ENCODE data around the gene SPACA6. TPM values are rescaled to one million over a fixed set of nuclear protein-coding genes. Genes with fewer than 3 reads are reported as not detected.

SPACA6 gene
- total and polyA plus RNA-seq, 4 donors: 2.6 to 23.2 (median 14.7) TPM

GRCh38 chr19:51694318-51695085 is 1.4 kb downstream of the SPACA6 start:
- H3K36me3 ChIP-seq (ENCODE audit: control insufficient read depth, insufficient read depth, low read length): peaks cover 58% of the 10 kb centered on the region
- peaks cover 38% of the 10 kb centered on the region for H3K4me1 ChIP-seq (ENCODE audit: control insufficient read depth, insufficient read depth, low read length)
- no peak overlapping the region for H3K27ac ChIP-seq (ENCODE audit: low read depth, low read length)
- 79% methylated on average over 5 of the region's 10 CpGs for WGBS (ENCODE audit: insufficient coverage)
- H3K27me3 ChIP-seq (ENCODE audit: control insufficient read depth, insufficient read depth, low read length): no peaks in the 10 kb centered on the region
- DNase-seq (ENCODE audit: low read depth in 4 of 6, low spot score in 6 of 6): no peak
- no peaks in the 10 kb centered on the region for H3K9me3 ChIP-seq (ENCODE audit: control insufficient read depth, insufficient read depth, low read length)
- no peak overlapping the region for H3K4me3 ChIP-seq (ENCODE audit: low read depth, low read length)

DNA sequence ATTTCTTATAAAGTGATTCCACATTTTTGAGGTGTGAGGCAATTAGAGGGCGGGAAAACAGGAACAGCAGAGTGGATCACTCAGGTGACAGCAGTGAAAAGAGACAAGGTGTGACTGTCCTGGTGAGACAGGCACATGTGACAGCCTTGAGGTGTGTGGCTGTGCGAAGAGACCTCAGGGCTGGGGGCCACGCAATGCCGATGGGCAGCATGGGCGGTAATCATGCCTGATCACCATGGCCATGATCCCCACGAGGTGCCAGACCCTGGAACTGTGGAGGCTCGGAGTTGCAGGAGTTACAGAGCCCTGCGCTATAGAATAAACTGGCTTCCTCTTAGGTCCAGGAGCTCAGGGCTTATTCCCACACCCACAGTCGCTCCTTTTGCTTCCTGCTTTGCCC is 2.0 kb downstream of the SPACA6 start:
- Histone ChIP-seq H3K36me3 (ENCODE audit: control insufficient read depth, insufficient read depth, low read length) (peaks cover 58% of the 10 kb centered on the region), H3K9me3 (ENCODE audit: control insufficient read depth, insufficient read depth, low read length) (no peaks in the 10 kb centered on the region), H3K27ac (ENCODE audit: low read depth, low read length) (no peak overlapping the region), H3K4me3 (ENCODE audit: low read depth, low read length) (no peak overlapping the region), H3K27me3 (ENCODE audit: control insufficient read depth, insufficient read depth, low read length) (no peaks in the 10 kb centered on the region), H3K4me1 (ENCODE audit: control insufficient read depth, insufficient read depth, low read length) (peaks cover 36% of the 10 kb centered on the region)
- DNase-seq (ENCODE audit: low read depth in 4 of 6, low spot score in 6 of 6): no peak
- 92% methylated on average over 9 of the region's 9 CpGs for WGBS (ENCODE audit: insufficient coverage)

DNA sequence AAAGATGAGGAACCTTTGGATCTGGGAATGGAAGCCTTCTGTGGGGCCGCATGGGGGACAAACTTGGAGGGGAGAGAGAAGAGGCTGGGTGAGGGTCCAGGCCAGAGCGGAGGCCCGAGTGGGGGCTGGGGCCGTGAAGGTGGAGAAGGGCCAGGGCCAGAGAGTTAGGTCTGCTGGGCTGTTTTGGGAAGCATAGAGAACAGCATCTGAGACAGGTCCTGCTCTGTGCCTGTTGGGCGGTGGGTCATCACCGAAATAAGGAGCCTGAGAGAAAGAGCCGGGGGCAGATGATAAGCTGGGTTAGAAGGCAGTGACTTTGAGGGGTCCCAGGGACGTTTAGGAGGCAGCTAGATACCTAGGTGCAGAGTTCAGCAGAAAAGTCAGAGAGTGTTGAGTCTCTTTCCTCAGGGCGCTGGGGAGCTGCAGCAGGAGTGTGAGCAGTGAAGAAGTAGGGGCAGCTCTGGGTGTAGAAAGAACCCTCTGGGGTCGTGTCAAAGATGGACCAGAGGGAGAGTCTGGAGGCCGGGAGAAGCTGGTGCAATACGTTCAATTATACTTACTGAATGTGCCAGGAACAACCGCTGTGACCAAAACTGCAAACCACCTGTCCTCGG is 2.7 kb downstream of the SPACA6 start:
- WGBS (ENCODE audit: insufficient coverage): 89% methylated on average over 10 of the region's 14 CpGs
- Histone ChIP-seq H3K27ac (ENCODE audit: low read depth, low read length) (no peak overlapping the region), H3K4me3 (ENCODE audit: low read depth, low read length) (no peak overlapping the region), H3K36me3 (ENCODE audit: control insufficient read depth, insufficient read depth, low read length) (peaks cover 58% of the 10 kb centered on the region), H3K27me3 (ENCODE audit: control insufficient read depth, insufficient read depth, low read length) (no peaks in the 10 kb centered on the region), H3K4me1 (ENCODE audit: control insufficient read depth, insufficient read depth, low read length) (peaks cover 29% of the 10 kb centered on the region), H3K9me3 (ENCODE audit: control insufficient read depth, insufficient read depth, low read length) (no peaks in the 10 kb centered on the region)
- DNase-seq (ENCODE audit: low read depth in 4 of 6, low spot score in 6 of 6): no peak

DNA sequence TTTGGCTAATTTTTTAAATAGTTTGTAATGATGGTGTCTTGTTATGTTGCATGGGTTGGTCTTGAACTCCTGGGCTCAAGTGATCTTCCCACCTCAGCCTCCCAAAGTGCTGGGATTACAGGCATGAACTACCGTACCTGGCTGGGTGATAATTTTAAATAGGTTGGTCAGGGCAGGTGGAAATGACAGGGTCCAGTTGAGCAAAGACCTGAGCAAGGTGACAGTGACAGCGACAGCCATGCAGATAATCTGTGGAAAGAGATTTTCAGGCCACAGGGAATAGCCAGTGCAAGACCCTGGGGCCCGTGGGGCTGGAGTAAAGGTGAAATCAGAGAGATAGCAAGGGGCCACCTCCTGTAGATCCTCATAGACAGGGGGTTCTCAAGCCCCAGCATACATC is 3.5 kb downstream of the SPACA6 start:
- peaks cover 64% of the 10 kb centered on the region for H3K36me3 ChIP-seq (ENCODE audit: control insufficient read depth, insufficient read depth, low read length)
- DNase-seq (ENCODE audit: low read depth in 4 of 6, low spot score in 6 of 6): no peak
- no peaks in the 10 kb centered on the region for H3K27me3 ChIP-seq (ENCODE audit: control insufficient read depth, insufficient read depth, low read length)
- H3K4me3 ChIP-seq (ENCODE audit: low read depth, low read length): no peak overlapping the region
- 100% methylated on average over 2 of the region's 3 CpGs for WGBS (ENCODE audit: insufficient coverage)
- no peak overlapping the region for H3K27ac ChIP-seq (ENCODE audit: low read depth, low read length)
- H3K4me1 ChIP-seq (ENCODE audit: control insufficient read depth, insufficient read depth, low read length): peaks cover 22% of the 10 kb centered on the region
- no peaks in the 10 kb centered on the region for H3K9me3 ChIP-seq (ENCODE audit: control insufficient read depth, insufficient read depth, low read length)

- H3K4me3 ChIP-seq (ENCODE audit: low read depth, low read length): no peak overlapping the region
- no peaks in the 10 kb centered on the region for H3K9me3 ChIP-seq (ENCODE audit: control insufficient read depth, insufficient read depth, low read length)
- 94% methylated on average over 5 of the region's 9 CpGs for WGBS (ENCODE audit: insufficient coverage)
- no peak for DNase-seq (ENCODE audit: low read depth in 4 of 6, low spot score in 6 of 6)
- H3K4me1 ChIP-seq (ENCODE audit: control insufficient read depth, insufficient read depth, low read length): peaks cover 19% of the 10 kb centered on the region
- no peaks in the 10 kb centered on the region for H3K27me3 ChIP-seq (ENCODE audit: control insufficient read depth, insufficient read depth, low read length)
- H3K36me3 ChIP-seq (ENCODE audit: control insufficient read depth, insufficient read depth, low read length): peaks cover 65% of the 10 kb centered on the region
- H3K27ac ChIP-seq (ENCODE audit: low read depth, low read length): no peak overlapping the region
Measured at GRCh38 chr19:51697169-51697776, 4.1 kb downstream of the SPACA6 start.

DNA sequence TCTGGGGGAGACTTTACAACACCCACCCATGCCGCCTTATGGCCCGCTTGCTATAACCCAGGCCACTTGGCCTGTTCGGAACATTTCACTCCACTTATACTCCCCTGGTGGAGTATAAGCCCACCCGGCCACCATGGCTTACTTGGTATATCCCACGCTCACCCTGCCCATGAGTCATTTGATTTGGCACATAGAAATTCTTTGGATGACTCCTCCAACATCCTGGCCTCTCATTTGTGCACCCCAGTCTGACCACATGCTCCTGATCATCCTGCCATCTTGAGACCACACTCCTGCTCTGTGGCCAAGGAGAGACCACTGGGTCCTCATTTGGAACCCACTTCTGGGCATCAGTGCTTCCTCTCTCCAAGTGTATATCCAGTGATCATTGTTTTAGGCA is 5.2 kb downstream of the SPACA6 start:
- Histone ChIP-seq H3K4me1 (ENCODE audit: control insufficient read depth, insufficient read depth, low read length) (peaks cover 19% of the 10 kb centered on the region), H3K27ac (ENCODE audit: low read depth, low read length) (no peak overlapping the region), H3K9me3 (ENCODE audit: control insufficient read depth, insufficient read depth, low read length) (no peaks in the 10 kb centered on the region), H3K4me3 (ENCODE audit: low read depth, low read length) (no peak overlapping the region), H3K27me3 (ENCODE audit: control insufficient read depth, insufficient read depth, low read length) (no peaks in the 10 kb centered on the region), H3K36me3 (ENCODE audit: control insufficient read depth, insufficient read depth, low read length) (peaks cover 62% of the 10 kb centered on the region)
- WGBS (ENCODE audit: insufficient coverage): 98% methylated on average over 5 of the region's 5 CpGs
- no peak for DNase-seq (ENCODE audit: low read depth in 4 of 6, low spot score in 6 of 6)

- Histone ChIP-seq H3K27ac (ENCODE audit: low read depth, low read length) (no peak overlapping the region), H3K4me1 (ENCODE audit: control insufficient read depth, insufficient read depth, low read length) (peaks cover 22% of the 10 kb centered on the region), H3K36me3 (ENCODE audit: control insufficient read depth, insufficient read depth, low read length) (peaks cover 54% of the 10 kb centered on the region), H3K4me3 (ENCODE audit: low read depth, low read length) (no peak overlapping the region), H3K9me3 (ENCODE audit: control insufficient read depth, insufficient read depth, low read length) (no peaks in the 10 kb centered on the region), H3K27me3 (ENCODE audit: control insufficient read depth, insufficient read depth, low read length) (no peaks in the 10 kb centered on the region)
- no peak for DNase-seq (ENCODE audit: low read depth in 4 of 6, low spot score in 6 of 6)
- WGBS (ENCODE audit: insufficient coverage): 90% methylated on average over 2 of the region's 5 CpGs
Measured at GRCh38 chr19:51699170-51699569, 6.0 kb downstream of the SPACA6 start.

DNA sequence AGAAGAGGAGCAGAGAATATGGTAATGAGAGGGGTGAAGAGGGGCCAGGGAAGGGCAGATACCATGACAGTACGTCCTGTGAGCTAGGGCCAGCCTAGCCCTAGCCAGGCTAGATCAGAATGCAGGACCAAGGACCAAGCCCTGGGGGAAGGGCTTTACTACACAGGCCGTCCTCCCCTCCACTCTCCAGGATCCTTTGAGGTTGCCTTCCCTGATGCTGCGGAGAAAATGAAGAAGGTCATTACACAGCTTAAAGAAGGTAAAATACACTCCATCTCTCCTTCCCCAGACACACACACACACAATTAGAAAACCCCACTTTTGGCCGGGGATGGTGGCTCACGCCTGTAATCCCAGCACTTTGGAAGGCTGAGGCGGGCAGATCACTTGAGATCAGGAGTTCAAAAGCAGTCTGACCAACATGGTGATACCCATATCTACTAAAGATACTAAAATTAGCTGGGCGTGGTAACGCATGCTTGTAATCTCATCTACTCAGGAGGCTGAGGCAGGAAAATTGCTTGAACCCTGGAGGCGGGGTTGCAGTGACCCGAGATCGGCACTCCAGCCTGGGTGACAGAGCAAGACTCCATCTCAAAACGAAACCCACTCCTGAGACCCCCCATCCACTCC is 8.5 kb downstream of the SPACA6 start:
- WGBS (ENCODE audit: insufficient coverage): 72% methylated on average over 12 of the region's 12 CpGs
- Histone ChIP-seq H3K27ac (ENCODE audit: low read depth, low read length) (no peak overlapping the region), H3K36me3 (ENCODE audit: control insufficient read depth, insufficient read depth, low read length) (peaks cover 56% of the 10 kb centered on the region)

DNA sequence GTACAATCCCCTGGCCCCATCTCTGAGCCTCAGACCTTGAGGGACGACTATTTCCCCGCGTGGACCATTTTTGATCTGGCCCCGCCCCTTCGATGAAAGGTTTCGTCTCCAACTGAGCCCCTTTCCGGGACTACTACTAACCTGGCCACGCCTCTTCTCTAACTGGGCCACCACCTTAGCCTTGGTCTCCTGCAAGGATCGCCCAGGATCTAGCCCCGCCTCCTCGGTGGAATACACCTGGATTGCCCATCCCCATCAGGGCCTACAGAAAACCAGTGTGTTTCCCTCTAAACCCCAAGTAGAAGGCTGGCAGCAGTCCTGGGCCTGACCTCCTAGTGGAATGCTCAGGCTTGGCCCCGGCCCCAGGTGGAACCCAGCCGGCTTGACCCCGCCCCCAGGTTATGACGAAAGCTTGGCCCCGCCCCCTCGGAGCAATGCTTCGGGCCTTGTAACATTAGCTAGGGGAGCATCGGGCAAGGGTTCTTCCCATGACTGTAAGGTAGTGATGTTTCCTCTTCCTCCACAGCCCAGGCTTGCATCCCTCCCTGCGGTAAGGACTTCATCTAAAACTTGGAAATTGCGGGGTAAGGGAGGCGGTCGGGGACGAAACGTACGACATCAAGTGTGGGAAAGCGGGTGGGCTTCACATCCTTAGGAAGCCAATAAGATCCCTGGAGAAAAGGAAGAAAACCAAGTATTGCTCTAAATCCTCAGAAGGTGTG is 9.1 kb downstream of the SPACA6 start:
- H3K27ac ChIP-seq (ENCODE audit: low read depth, low read length): peak overlapping the region; percentile 52
- peaks cover 51% of the 10 kb centered on the region for H3K36me3 ChIP-seq (ENCODE audit: control insufficient read depth, insufficient read depth, low read length)
- peaks cover 31% of the 10 kb centered on the region for H3K4me1 ChIP-seq (ENCODE audit: control insufficient read depth, insufficient read depth, low read length)
- no peak overlapping the region for H3K4me3 ChIP-seq (ENCODE audit: low read depth, low read length)
- WGBS (ENCODE audit: insufficient coverage): 32% methylated on average over 24 of the region's 27 CpGs
- no peaks in the 10 kb centered on the region for H3K27me3 ChIP-seq (ENCODE audit: control insufficient read depth, insufficient read depth, low read length)
- DNase-seq (ENCODE audit: low read depth in 4 of 6, low spot score in 6 of 6): peak in 2 of 6 donors; percentile 59 to 60
- no peaks in the 10 kb centered on the region for H3K9me3 ChIP-seq (ENCODE audit: control insufficient read depth, insufficient read depth, low read length)

More for the DNA sequence above, 8.5 kb downstream of the SPACA6 start:
- H3K4me3 ChIP-seq (ENCODE audit: low read depth, low read length): no peak overlapping the region
- no peaks in the 10 kb centered on the region for H3K27me3 ChIP-seq (ENCODE audit: control insufficient read depth, insufficient read depth, low read length)
- DNase-seq (ENCODE audit: low read depth in 4 of 6, low spot score in 6 of 6): no peak
- peaks cover 31% of the 10 kb centered on the region for H3K4me1 ChIP-seq (ENCODE audit: control insufficient read depth, insufficient read depth, low read length)
- no peaks in the 10 kb centered on the region for H3K9me3 ChIP-seq (ENCODE audit: control insufficient read depth, insufficient read depth, low read length)

Measured in spinal cord (tissue), 10 donors.